OCI-M1 (cell line): ENCODE data around the gene PDE8A.
"Not testable (repeated sequence)": the region's sequence is repeated elsewhere in the genome, so short reads cannot be mapped to it uniquely, and the experiment has no call there.

Experiments
- DNase-seq: peaks from one replicate; lab custom pipeline; 2025; lab: John Stamatoyannopoulos, UW

PDE8A gene

GRCh38 chr15:85131915-85132314 is 150.3 kb downstream of the PDE8A start:
- no peak for DNase-seq

GRCh38 chr15:85133709-85134108 is 152.1 kb downstream of the PDE8A start:
- no peak for DNase-seq

DNA sequence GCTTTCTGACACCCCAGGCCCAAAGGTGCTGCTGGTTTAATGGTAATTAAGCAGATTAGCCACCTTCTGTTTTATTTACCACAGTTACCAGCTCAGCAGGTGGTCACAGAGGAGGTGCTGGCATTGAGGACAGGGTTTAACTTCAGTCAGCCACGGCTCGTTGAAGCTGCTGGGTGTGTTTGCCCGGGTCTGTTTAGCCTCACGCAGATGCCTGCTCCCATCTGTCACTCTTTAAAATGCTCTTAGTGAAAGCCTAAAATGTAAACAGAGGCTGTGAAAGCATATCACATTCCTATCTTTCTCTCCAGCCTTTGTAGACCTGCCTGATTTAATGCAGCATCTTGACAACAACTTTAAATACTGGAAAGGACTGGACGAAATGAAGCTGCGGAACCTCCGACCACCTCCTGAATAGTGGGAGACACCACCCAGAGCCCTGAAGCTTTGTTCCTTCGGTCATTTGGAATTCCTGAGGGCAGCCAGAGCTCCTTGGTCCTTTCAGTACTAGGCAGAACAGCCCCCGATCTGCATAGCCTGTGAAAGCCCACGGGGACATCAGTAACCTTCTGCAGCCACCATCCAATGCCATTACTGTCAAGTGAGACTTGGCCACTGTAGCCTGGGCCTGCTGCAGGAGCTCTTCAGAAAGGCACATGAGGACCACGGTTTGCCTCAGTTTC is 156.0 kb downstream of the PDE8A start:
- DNase-seq: no peak

DNA sequence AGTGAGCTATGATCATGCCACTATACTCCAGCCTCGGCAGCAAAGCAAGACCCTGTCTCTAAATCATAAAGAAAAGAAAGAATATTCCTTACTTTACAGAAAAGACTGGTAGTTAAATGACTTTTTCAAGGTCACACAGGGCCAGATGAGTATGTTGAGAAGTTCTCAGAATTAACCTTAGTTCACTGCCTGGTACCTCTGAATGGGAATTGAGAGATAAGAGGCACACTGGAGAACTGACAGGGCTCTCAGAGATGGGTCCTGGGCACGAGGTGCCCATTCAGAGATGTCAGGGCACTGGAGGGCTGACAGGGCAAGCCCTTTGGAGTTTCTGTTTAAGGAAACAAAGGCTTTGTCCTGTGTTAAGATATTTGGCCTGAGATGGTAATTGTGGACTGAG is 157.7 kb downstream of the PDE8A start:
- DNase-seq: no peak

- no peak for DNase-seq
Observed at GRCh38 chr15:85141726-85142125, 160.1 kb downstream of the PDE8A start.

- DNase-seq: no peak
Observed at GRCh38 chr15:85142312-85142711, 160.7 kb downstream of the PDE8A start.

DNA sequence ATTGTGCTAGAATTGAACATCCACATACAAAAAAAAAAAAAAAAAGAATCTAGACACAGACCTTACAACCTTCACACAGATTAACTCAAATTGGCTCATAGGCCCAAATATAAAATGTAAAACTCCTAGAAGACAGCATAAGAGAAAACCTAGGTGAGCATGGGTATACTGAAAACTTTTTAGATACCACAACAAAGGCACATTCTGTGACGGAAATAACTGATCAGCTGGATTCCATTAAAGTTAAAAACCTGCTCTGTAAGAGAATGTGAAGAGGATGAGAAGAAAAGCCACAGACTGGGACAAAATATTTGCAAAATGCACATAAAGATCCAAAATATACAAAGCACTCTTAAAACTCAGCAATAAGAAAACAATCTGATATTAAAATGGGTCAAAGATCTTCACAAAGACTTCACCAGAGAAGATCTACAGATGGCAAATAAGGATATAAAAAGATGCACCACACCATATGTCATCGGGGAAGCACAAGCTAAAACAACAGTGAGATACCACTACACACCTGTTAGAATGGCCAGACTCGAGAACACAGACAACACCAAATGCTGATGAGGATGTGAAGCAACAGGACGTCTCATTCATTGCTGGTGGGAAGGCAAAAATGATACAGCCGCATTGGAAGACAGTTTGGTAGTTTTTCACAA is 167.9 kb downstream of the PDE8A start:
- DNase-seq: no peak

GRCh38 chr15:85150130-85150480 is 168.4 kb downstream of the PDE8A start:
- DNase-seq: no peak

DNA sequence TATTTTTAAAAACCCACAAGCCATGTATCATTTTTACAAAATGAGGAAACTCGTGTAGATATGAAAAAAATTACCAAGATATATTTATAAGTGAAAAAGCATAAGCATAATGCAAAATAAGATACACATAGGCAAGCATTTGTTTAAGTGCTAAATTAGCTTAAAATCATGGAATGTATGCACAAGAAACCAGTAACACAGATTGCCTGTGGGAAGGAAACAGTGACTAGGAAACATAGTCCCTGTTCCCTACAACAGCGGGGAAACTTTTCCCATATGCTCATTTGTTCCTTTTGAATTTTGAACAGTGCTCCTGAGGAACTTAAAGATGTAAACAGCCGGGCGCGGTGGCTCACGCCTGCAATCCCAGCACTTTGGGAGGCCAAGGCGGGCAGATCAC is 169.5 kb downstream of the PDE8A start:
- DNase-seq: no peak

DNA sequence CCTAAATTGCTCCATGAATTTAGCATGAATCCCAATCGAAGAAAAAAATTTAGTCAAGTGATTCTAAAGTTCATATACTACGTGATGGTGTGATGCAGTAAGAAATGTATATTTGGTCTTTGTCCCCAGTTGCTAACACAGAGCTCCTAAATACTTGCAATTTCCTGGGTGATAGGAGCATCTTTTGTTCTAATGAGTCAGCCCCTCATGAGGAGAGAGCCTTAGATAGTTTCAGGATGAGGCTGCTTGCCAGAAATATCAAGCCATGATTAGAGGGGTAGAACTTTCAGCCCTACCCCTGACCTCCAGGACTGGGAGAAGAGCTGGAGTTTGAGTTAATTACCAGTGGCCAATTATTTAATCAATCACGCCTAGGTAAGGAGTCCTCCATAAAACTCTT is 170.2 kb downstream of the PDE8A start:
- DNase-seq: no peak

DNA sequence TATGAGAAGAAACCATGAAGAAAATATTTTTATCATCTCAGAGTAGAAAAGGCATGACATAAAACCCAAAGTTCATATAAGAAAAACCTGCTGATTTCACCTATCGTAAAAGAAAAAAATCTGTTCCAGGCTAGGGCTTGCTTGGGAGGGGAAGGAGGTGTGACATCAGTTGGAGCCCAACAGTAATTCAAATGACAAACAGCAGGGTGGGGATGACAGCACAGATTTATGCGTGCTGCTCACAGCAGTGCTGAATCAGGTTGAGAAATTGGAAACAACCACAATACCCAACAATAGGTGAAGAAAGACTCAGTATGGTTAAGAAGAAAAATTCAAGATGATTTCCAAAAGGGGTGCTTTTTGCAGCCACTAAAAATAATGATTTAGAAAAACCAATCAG is 172.4 kb downstream of the PDE8A start:
- no peak for DNase-seq

DNA sequence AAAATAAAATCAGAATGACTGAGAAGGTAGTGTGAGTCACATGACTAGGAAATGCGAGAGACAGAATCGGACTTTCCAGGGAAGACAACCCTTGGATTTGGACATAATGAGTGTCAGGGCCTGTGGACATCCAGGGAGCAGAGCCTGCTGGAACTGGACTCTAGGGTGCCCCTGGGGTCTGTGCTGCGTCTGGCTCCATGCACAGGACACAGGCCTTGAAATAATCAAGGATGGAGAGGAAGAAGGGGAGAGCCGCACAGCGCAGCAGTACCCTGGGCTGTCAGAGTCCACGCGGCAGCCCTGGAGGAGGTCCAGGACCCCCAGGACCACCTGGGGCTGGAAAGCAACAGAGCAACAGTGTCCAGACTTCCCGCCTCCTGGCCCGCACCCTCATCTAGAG is 173.7 kb downstream of the PDE8A start:
- DNase-seq: no peak

DNA sequence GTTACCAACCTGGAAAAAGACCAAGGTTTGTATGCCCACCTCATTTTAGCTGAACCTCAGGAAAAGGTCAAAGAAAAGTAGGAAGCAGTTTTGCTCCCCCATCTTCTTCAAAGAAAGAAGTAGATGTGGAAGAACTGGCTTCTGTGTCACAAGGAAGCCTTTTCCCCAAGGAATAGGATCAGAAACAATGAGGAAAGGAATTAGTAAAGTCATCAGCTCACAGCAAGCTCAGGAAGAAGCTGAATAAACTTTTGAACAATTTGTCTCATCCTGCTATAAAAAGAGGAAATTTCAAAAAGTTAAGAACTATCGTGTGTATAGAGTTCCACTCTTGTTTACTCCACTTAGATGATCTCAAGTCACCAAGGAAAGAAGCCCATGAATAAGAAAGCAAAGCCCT is 174.2 kb downstream of the PDE8A start:
- DNase-seq: no peak

DNA sequence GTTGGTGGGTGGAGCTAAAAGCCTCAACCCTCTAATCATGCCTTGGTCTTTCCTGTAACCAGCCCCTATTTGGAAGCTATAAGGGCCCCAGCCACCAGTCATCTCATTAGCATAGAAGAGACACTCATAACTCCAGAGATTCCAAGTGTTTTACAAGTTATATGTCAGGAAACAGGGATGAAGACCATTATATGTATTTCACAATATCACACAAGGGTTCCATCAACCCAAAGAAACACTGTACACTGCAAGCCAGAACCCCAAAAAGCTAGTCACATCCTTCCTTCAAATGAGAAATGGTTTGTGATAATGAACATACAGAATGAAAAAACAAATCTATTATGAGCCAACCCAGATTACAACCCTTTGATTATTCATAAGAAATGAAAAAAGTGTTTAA is 175.7 kb downstream of the PDE8A start:
- no peak for DNase-seq

- no peak for DNase-seq
Observed at GRCh38 chr15:85162237-85162636, 180.6 kb downstream of the PDE8A start.

- no peak for DNase-seq
Observed at GRCh38 chr15:85164841-85165466, 183.3 kb downstream of the PDE8A start.

DNA sequence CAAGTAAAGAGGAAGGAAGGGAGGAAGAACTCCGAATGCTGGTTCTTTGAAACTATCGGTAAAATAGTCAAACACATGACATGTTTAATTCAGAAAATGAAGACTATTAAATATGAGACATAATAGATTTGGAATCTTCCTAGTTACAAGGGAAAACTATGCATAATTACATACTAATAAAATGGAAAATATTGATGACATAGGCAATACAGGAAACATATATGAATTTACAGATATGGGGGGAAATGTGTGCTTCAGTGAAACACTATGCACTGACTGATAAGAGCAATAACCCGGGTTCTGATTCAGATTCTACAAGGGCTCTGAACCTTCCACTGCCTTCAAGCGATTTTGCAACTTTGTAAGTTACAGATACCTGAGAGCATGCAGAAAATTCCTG is 185.9 kb downstream of the PDE8A start:
- DNase-seq: no peak

DNA sequence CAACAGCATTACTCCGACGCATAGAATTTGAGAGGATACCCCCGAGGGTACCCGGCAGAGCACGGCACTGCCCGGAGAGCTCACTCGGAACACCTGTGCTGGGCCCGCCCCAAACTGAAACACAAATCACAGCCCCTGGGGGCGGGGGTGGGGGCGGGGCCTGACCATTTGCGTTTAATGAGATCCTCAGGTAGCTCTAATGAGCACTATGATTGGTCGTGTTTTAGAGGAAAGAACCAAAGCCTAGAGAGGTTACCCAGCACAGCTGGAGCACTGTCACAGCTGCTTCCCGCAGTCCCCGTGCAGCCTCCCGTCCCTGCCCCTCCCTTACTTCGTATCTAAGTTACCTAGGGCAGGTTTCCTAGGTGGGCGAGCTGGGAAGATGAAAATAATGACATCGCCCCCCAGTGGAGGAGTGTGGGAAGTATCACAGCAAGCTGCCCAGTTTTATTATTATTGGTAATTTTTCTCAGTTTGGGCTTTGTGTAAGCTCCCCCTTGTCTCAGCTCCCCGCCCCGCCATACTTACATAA is 187.1 kb downstream of the PDE8A start:
- DNase-seq: no peak

DNA sequence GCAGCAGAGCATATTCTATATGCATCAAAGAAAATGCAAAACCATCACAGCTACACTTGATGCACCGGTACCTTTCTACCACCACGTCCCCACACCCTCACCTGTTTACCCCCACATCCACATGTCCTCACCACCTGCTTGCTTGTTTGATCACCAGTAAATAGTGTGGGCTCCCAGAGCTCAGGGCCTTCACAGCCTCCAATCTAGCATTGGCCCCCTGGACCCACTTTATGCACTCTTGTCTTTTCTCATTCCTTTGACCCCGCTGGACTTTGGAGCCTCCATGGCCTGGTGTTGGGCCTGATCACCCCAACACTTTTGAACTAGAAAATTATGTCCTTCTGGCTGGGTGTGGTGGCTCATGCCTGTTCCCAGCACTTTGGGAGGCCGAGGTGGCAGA is 190.1 kb downstream of the PDE8A start:
- DNase-seq: peak; percentile 8

- no peak for DNase-seq
Observed at GRCh38 chr15:85172846-85173490, 191.3 kb downstream of the PDE8A start.

- DNase-seq: not testable (repeated sequence)
Observed at GRCh38 chr15:85173630-85174029, 192.0 kb downstream of the PDE8A start.

- no peak for DNase-seq
Observed at GRCh38 chr15:85174521-85174920, 192.9 kb downstream of the PDE8A start.

- DNase-seq: not testable (repeated sequence)
Observed at GRCh38 chr15:85177042-85177515, 195.4 kb downstream of the PDE8A start.
